Body of pancreas (tissue), 4 donors: Measurements from ENCODE around the gene FGA. TPM values are rescaled to one million over a fixed set of nuclear protein-coding genes. Genes with fewer than 3 reads are reported as not detected.

ENCODE experiments used
- ATAC-seq: fragments of 150-250 bp; one replicate; pipeline ENCODE4 v1.9.1; 2016
- DNase-seq, 4 donors: peaks; one replicate each; pipeline ENCODE4 v3.0.0-alpha.2; 2019
- H3K27ac ChIP-seq, 4 donors: fragments of 200-600 bp; sonication (generic); 1 replicate in 3 of 4; 2 replicates in 1 of 4; pipeline versions ENCODE4 v1.5.1 to v1.6.1; 2016 to 2019; ENCODE audit warnings: mild to moderate bottlenecking in 1 of 4, mixed read lengths in 1 of 4, moderate library complexity in 1 of 4
- H3K27me3 ChIP-seq, 2 donors: fragments of 200-600 bp; sonication (generic); one replicate each; pipeline ENCODE4 v1.6.0; 2016; ENCODE audit warnings: mild to moderate bottlenecking in 1 of 2
- H3K36me3 ChIP-seq, 2 donors: fragments of 200-600 bp; sonication (generic); replicated peaks in 1 of 2; 2 replicates each; pipeline ENCODE4 v1.5.1; 2016; ENCODE audit warnings: low read depth in 2 of 2; ENCODE audit not compliant: insufficient read depth in 1 of 2
- H3K4me1 ChIP-seq: fragments of 200-600 bp; sonication (generic); one replicate; pipeline ENCODE4 v1.6.0; 2016
- H3K4me3 ChIP-seq, 2 donors: fragments of 200-600 bp; sonication (generic); 1 replicate in 1 of 2; 2 replicates in 1 of 2; pipeline ENCODE4 v1.5.1; 2016 to 2019
- H3K9me3 ChIP-seq, 3 donors: fragments of 200-600 bp; sonication (generic); 1 replicate in 2 of 3; 2 replicates in 1 of 3; pipeline ENCODE4 v1.5.1; 2016
- POLR2A ChIP-seq, 3 donors: fragments of 450-650 bp; IDR thresholded peaks; one replicate each; pipeline ENCODE4 v1.6.1; 2016; ENCODE audit warnings: antibody characterized with exemption in 3 of 3, mild to moderate bottlenecking in 2 of 3
- WGBS, 2 donors: methylation state at CpG; one replicate each; pipeline ENCODE4 v1.1.5; 2017; 5-methylcytosine and 5-hydroxymethylcytosine counted together
- intact Hi-C: fragments of 100-400 bp; cut with DNase I; formaldehyde crosslinking; loops from one replicate; pipeline ENCODE4 v1.15.1; 2023
- total RNA-seq, 2 donors: library from RNA; depleted of rRNA; stranded (reverse); fragments of >200 nt; gene quantifications; one replicate each; pipeline ENCODE4 v1.1.0, GENCODE V29; 2016
- TF ChIP-seq, protein P1 (sequence below), 7 experiments: fragments of 450-650 bp in 4 of 7; fragments of 200-600 bp in 3 of 7; sonication (generic) in 3 of 7; IDR thresholded peaks; one replicate each; pipeline ENCODE4 v1.5.1; 2016 to 2019; ENCODE audit warnings: antibody characterized with exemption in 7 of 7

Gene FGA
- total RNA-seq, 2 donors from 2014 or later: 1.0 TPM; not detected in 1

DNA sequence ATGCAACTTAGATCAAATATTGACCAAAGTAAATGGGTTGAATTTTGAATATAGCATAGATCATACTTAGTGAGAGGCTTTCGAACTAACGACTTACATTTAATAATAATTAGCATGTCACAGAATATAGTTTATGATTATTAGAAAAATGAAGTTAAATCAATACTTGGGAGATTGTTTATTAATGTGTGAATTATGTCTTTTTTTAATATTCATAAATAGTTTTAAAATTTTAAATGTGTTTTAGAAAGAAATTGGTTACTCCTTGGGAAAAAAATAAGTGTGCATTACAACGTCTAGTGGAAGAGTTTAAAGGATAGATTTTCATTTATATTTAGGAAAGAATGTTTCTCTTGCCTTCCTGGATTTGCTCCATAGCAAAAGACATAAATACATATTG, 7.3 kb downstream of the FGA start:
- 74 to 76% methylated on average over 3 of the region's 3 CpGs for WGBS, 2 donors
- Histone ChIP-seq H3K9me3 (no peaks in the 10 kb centered on the region), H3K36me3 (no peaks in the 10 kb centered on the region), H3K4me1 (no peaks in the 10 kb centered on the region), H3K27me3 (no peaks in the 10 kb centered on the region), H3K27ac (no peak overlapping the region), H3K4me3 (no peak overlapping the region)
- intact Hi-C loops: no loop called here
- ATAC-seq (no peak), DNase-seq (no peak)
- TF ChIP-seq, protein P1, sequence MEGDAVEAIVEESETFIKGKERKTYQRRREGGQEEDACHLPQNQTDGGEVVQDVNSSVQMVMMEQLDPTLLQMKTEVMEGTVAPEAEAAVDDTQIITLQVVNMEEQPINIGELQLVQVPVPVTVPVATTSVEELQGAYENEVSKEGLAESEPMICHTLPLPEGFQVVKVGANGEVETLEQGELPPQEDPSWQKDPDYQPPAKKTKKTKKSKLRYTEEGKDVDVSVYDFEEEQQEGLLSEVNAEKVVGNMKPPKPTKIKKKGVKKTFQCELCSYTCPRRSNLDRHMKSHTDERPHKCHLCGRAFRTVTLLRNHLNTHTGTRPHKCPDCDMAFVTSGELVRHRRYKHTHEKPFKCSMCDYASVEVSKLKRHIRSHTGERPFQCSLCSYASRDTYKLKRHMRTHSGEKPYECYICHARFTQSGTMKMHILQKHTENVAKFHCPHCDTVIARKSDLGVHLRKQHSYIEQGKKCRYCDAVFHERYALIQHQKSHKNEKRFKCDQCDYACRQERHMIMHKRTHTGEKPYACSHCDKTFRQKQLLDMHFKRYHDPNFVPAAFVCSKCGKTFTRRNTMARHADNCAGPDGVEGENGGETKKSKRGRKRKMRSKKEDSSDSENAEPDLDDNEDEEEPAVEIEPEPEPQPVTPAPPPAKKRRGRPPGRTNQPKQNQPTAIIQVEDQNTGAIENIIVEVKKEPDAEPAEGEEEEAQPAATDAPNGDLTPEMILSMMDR (IDR thresholded peaks at IDR 0.05): no peak
- no peak for TF ChIP-seq POLR2A (IDR thresholded peaks at IDR 0.05)

DNA sequence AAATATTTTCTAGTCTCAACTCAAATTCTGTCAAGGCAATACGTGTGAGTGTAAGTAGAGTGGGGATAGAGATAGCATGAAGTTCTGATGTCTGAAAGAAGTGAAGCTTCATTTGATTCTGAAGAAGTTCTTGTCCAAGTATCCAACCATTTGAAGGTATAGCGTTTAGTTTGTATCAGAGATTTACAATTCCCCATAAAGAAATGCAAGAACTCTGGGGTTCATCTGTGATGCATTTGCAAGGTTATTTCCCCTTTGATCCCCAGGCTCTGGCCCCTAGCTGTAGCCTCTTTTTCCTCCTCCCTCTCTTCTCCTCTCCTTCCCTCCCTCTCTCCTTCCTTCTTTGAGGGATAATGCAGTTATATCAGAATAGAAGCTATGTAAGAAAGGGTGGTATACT, 7.8 kb downstream of the FGA start:
- TF ChIP-seq POLR2A (IDR thresholded peaks at IDR 0.05): no peak
- TF ChIP-seq, protein P1 (IDR thresholded peaks at IDR 0.05): no peak
- Histone ChIP-seq H3K9me3 (no peaks in the 10 kb centered on the region), H3K27ac (no peak overlapping the region), H3K36me3 (no peaks in the 10 kb centered on the region), H3K4me3 (no peak overlapping the region), H3K27me3 (no peaks in the 10 kb centered on the region), H3K4me1 (no peaks in the 10 kb centered on the region)
- intact Hi-C loops: no loop called here
- ATAC-seq (no peak), DNase-seq (no peak)
- WGBS, 2 donors: 68 to 74% methylated on average over 2 of the region's 2 CpGs

DNA sequence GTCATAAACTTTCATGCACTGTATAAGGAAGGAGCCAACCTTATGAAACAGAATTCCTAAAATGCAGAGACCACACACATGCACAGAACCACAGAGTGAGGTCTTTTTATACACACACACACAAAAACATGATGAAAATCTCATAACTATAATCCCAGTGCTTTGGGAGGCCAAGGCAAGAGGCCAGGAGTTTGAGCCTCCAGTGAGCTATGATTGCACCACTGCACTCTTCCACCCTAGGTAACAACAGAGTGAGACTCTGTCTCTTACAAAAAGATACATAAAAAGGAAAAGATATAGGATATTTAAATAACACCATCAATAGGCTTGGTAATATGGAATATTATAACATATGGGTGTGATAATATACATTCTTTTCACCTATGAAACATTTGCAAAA, 10.6 kb downstream of the FGA start:
- Histone ChIP-seq H3K4me1 (no peaks in the 10 kb centered on the region), H3K4me3 (no peak overlapping the region), H3K9me3 (no peaks in the 10 kb centered on the region), H3K27ac (no peak overlapping the region), H3K36me3 (no peaks in the 10 kb centered on the region), H3K27me3 (no peaks in the 10 kb centered on the region)
- no peak for DNase-seq
- ATAC-seq: no peak
- TF ChIP-seq, protein P1 (IDR thresholded peaks at IDR 0.05): no peak
- TF ChIP-seq POLR2A (IDR thresholded peaks at IDR 0.05): no peak
- intact Hi-C loops: no loop called here

DNA sequence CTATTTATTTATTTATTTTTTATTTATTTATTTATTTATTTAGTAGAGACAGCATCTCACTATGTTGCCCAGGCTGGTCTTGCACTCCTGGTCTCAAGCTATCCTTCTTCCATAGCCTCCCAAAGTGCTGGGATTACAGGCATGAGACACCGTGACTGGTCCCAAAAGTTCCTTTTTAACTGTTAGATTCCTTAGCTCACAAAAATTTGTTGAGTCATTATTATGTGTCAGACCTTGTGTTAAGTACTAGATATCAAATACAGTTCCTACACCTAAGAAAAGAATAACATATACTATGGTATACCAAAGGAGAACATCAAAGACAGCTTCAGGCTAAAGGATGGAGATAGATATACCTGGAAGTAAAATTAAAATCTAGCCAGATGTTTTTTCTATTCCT, 11.6 kb downstream of the FGA start:
- no peaks in the 10 kb centered on the region for H3K9me3 ChIP-seq
- H3K27me3 ChIP-seq: no peaks in the 10 kb centered on the region
- no peak for TF ChIP-seq POLR2A (IDR thresholded peaks at IDR 0.05)
- TF ChIP-seq, protein P1 (IDR thresholded peaks at IDR 0.05): no peak
- intact Hi-C loops: no loop called here
- no peak for ATAC-seq
- no peak overlapping the region for H3K27ac ChIP-seq
- H3K36me3 ChIP-seq: no peaks in the 10 kb centered on the region
- no peak overlapping the region for H3K4me3 ChIP-seq
- no peak for DNase-seq
- H3K4me1 ChIP-seq: no peaks in the 10 kb centered on the region
- WGBS, 2 donors: 63 to 78% methylated on average over 1 of the region's 1 CpG

DNA sequence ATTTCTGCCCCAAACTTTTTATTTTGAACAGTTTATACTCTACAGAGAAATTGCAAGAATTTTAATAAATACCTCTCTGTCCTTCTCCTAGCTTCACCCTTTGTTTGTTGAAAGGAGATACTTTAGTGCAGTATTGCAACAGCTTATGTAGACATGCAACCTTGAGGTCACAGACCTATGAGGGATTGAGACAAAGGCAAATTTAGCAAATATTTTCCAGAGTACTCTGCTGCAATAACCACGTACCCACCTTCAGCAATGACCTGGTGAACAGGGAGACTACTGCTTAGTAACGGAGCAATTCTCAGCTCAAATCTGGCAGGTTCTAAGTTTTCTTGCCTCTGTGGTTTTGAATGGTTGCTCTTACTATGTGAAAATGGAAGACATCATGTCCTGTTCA, 13.2 kb downstream of the FGA start:
- H3K36me3 ChIP-seq: no peaks in the 10 kb centered on the region
- no peak for ATAC-seq
- H3K9me3 ChIP-seq: no peaks in the 10 kb centered on the region
- no peaks in the 10 kb centered on the region for H3K4me1 ChIP-seq
- no peak for TF ChIP-seq POLR2A (IDR thresholded peaks at IDR 0.05)
- TF ChIP-seq, protein P1 (IDR thresholded peaks at IDR 0.05): no peak
- intact Hi-C loops: no loop called here
- H3K27ac ChIP-seq: no peak overlapping the region
- DNase-seq: no peak
- no peaks in the 10 kb centered on the region for H3K27me3 ChIP-seq
- H3K4me3 ChIP-seq: no peak overlapping the region
- WGBS, 2 donors: 66 to 85% methylated on average over 2 of the region's 2 CpGs
